HUDEP-2 (cell line): ENCODE results near the gene RFXANK.
"Not testable (repeated sequence)": the region's sequence is repeated elsewhere in the genome, so short reads cannot be mapped to it uniquely, and the experiment has no call there.

ENCODE experiments used
- DNase-seq, 76 experiments: peaks; one replicate each; lab custom pipeline; 2025; ENCODE audit not compliant: unreplicated experiment in 76 of 76; lab: John Stamatoyannopoulos, UW

The RFXANK gene

GRCh38 chr19:19204181-19204580 is 12.1 kb downstream of the RFXANK start:
- DNase-seq: no peak

- no peak for DNase-seq
Observed at GRCh38 chr19:19205416-19206410, 13.7 kb downstream of the RFXANK start.

GRCh38 chr19:19206938-19207337 is 14.9 kb downstream of the RFXANK start:
- DNase-seq: no peak

- DNase-seq: peak in 58 of 76 experiments; percentile 20 to 82 (median 52)
Observed at GRCh38 chr19:19207637-19208572, 15.8 kb downstream of the RFXANK start.

- DNase-seq: no peak
Observed at GRCh38 chr19:19209372-19209771, 17.3 kb downstream of the RFXANK start.

- DNase-seq: no peak
Observed at GRCh38 chr19:19211499-19212420, 19.7 kb downstream of the RFXANK start, which contains the start of gene NCAN. Gene NCAN, plus strand, starts transcription at chr19:19211958. Its CDS starts 4,996 bp downstream, at chr19:19216954.

- DNase-seq: no peak
Observed at GRCh38 chr19:19212916-19213315, 20.9 kb downstream of the RFXANK start.

- no peak for DNase-seq
Observed at GRCh38 chr19:19213426-19214158, 21.5 kb downstream of the RFXANK start.

GRCh38 chr19:19214159-19214490 is 22.1 kb downstream of the RFXANK start:
- DNase-seq: no peak

- peak in 47 of 76 experiments; percentile 7 to 68 (median 41) for DNase-seq
Observed at GRCh38 chr19:19214892-19215291, 22.8 kb downstream of the RFXANK start.

GRCh38 chr19:19215792-19216191 is 23.7 kb downstream of the RFXANK start:
- no peak for DNase-seq

- DNase-seq: peak in 10 of 76 experiments; percentile 15 to 48 (median 27)
Observed at GRCh38 chr19:19217099-19217498, 25.0 kb downstream of the RFXANK start.

- DNase-seq: no peak
Observed at GRCh38 chr19:19218911-19219310, 26.9 kb downstream of the RFXANK start.

- not testable (repeated sequence) for DNase-seq
Observed at GRCh38 chr19:19221000-19221399, 28.9 kb downstream of the RFXANK start.

GRCh38 chr19:19223060-19223459 is 31.0 kb downstream of the RFXANK start:
- DNase-seq: no peak

- DNase-seq: no peak
Observed at GRCh38 chr19:19223636-19224035, 31.6 kb downstream of the RFXANK start.

GRCh38 chr19:19224150-19224851 is 32.2 kb downstream of the RFXANK start:
- no peak for DNase-seq

- DNase-seq: peak in 74 of 76 experiments; percentile 61 to 95 (median 86)
Observed at GRCh38 chr19:19224852-19225494, 32.9 kb downstream of the RFXANK start.
